Fibroblast of skin of left biceps (primary cell): Measurements from ENCODE around the gene AEBP2.
"Not testable (repeated sequence)": the region's sequence is repeated elsewhere in the genome, so short reads cannot be mapped to it uniquely, and the experiment has no call there.

Experiments
- DNase-seq, 2 experiments: peaks; one replicate each; pipeline ENCODE4 v3.0.0-alpha.2; 2013; ENCODE audit warnings: low read depth in 2 of 2

AEBP2 gene

GRCh38 chr12:19507823-19508222 is 68.5 kb downstream of the AEBP2 start:
- no peak for DNase-seq

- DNase-seq: no peak
These were observed 71.2 kb downstream of the AEBP2 start for GRCh38 chr12:19510461-19510860.

GRCh38 chr12:19515179-19515578 is 75.9 kb downstream of the AEBP2 start:
- DNase-seq: no peak

- no peak for DNase-seq
These were observed 78.3 kb downstream of the AEBP2 start for GRCh38 chr12:19517583-19517982.

DNA sequence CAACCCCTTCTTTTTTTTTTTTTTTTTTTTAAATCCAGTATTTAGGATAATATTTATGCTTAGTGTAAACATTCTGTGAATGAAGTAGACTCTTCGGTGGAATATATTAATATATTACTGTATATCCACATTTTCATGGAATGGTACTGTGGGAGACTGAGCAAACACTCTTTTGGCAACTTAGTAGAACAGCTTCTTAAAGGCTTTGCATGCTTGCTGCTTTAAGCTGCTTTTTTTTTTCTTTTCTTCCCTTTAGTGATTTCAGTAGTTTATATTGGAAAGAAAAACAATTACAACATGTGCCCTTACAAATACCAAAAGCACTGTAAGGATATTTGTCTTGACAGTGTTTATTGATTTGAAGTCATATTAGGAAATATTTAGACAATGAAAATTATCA is 78.9 kb downstream of the AEBP2 start:
- no peak for DNase-seq

- no peak for DNase-seq
These were observed 81.5 kb downstream of the AEBP2 start for GRCh38 chr12:19520646-19521415.

- no peak for DNase-seq
These were observed 86.0 kb downstream of the AEBP2 start for GRCh38 chr12:19525274-19525673.

- no peak for DNase-seq
These were observed 88.6 kb downstream of the AEBP2 start for GRCh38 chr12:19527866-19528265.

DNA sequence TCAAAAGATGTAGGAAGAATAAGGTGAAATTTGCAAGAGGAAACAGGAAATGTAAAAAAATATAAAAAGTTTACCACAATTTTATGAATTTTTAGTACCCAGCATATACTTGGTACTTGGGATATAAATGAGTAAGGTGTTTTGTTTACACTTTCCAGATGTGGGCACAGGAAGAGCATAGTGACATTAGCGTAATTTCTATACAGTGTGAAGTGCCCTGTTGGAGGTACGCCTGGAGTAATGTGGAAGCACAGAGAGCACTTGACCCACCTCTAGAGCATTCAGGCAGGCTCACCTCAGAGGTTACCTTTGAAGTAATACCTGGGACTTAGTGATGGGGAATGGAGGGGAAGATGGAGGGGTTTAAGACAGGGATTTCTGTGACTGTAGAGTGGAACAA is 89.5 kb downstream of the AEBP2 start:
- no peak for DNase-seq

DNA sequence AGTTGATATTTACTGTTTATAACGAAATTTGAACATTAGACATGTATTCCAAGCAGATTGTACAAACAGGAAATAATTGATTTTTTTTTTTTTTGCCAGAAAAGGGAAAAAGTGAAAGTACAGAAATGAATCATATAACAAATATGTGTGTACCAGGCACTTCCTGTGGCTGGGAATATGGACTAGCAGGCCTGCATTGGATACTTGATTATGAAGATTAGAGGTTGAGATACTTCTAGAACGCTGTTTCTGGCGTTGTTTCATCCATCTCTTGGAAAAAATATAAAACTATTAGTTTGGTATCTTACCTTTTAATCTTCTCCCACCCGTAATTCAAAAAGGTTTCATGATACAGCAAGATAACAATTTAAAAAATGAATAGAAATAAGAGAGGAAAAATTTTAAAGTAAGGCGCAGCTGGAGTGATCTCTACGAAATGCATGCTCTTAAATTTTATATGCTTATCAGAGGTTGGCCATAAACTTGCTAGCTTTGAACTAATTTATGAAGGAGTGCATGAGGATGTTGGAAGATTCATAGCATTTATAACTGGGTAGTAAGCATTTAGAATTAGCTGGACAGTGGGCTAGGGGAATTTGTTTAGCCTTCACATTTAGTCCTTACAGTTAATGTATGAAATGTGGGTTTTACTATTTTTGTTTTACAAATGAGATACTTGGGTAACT is 90.8 kb downstream of the AEBP2 start:
- no peak for DNase-seq

- no peak for DNase-seq
These were observed 91.3 kb downstream of the AEBP2 start for GRCh38 chr12:19530637-19531023.

DNA sequence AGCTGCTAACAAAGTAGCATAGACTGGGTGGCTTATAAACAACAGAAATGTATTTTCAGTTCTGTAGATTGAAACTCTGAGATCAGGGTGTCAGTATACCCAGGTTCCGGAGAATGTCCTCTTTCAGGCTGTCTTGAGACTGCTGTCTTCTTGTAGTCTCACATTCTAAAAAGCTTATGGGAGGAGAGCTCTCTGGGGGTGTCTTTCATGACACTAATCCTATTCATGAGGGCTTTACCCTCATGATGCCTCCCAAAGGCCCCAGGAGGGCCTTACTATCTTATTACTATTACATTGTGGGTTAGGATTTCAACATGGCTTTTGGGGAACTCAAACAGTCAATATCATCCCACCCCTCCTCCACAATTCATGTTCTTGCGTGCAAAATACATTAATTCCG is 94.3 kb downstream of the AEBP2 start:
- no peak for DNase-seq

DNA sequence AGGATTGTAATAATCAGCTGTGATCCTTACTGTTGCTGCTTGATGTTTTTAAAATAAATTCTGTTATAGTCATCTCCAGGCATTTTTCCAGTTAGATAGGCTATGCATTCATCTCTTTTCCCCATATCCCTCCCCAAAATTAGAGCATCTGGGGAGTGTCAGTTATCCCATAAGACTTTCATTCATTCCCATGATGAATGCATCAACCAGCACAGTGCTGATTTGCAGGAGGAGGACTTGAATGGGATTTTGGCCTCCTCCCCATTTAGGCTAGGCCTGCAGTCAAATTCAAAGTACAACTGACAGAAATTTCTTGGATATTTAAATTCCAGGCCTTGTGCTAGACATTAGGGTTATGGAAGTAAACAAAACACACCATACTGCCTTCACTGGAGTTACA is 99.8 kb downstream of the AEBP2 start:
- no peak for DNase-seq

DNA sequence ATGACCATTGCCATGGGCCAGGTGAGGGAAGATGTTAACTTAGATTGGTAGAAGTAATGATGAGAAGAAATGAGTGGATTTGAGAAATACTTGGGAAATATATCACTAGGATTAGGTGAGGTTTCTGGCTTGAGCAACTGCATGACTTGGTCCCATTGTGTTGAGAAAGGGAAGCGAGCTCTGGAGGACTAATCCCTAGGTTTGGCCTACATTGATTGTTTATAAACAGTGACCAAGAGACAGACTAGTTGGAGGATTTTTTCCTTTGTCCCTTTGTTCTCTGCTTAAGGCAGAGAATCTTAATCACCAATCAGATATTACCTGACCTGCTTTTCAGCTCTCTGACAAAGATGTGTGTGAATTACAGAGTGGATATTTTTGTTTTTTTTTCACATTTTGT is 100.5 kb downstream of the AEBP2 start:
- no peak for DNase-seq

DNA sequence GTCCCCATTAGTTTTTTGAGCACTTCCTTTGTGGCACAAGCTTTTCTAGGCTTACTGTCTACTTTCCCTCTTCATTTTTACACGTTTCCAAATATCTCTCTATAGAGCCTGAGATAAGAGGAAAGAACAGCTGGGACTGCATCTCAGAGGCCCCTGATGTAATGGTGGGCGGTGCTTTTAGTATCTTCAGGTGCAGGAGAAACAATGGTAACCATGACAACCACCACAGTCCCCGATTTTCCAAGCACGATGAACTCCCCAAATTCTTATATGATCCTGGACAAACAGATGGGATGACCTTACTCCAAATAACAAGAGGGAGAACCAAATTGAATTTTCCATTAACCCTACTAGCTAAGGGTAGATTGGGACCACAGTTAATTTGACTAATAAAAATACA is 103.3 kb downstream of the AEBP2 start:
- DNase-seq: no peak

- DNase-seq: no peak
These were observed 105.1 kb downstream of the AEBP2 start for GRCh38 chr12:19544353-19544752.

- no peak for DNase-seq
These were observed 106.0 kb downstream of the AEBP2 start for GRCh38 chr12:19545301-19545700.

DNA sequence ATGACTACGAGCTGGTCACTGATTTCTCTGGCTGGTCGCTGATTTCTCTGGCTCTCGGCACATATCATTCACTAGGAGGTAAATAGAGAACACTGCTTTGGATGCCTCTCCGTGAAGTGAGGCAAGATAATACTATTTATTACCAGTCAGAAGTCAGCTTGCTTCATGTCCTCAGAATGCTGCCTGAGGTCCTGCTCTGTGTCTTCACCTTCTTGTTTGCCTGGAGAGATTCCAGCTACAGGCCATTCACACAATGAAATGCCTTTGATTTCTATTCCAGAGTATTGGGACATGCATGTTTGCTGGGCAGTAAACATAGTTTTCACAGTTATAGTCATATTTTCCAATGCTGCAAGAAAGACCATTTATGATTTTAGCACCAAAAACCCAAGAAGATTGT is 106.7 kb downstream of the AEBP2 start:
- no peak for DNase-seq

DNA sequence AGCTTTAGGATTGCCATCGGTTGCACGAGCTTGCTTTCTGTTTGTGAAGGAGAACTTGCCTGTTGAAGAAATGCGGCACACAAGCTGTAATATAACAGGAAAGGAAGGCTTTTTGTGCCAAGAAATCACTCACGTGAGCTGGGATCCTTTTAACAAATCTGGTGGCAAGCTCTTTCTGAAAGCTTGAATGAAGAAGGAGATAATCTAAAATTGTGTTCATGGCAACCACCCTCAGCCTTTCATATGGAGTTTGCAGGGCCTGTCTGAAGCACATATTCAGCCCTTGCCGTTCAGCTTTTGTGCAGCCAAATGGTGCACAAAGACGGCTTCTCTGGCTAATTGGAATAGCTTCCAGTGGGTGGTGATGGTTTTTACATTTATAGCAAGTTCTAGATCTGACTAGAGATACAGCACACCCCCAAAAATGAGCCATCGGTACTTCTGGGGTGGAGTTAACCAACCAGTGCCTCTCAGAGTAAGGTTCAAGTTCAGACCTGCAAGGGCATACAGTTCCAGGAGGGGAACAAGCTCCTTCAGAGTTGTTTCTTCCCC is 107.4 kb downstream of the AEBP2 start:
- no peak for DNase-seq

GRCh38 chr12:19547271-19547671 is 108.0 kb downstream of the AEBP2 start:
- DNase-seq: no peak

- no peak for DNase-seq
These were observed 109.5 kb downstream of the AEBP2 start for GRCh38 chr12:19548834-19549233.

GRCh38 chr12:19550626-19551025 is 111.3 kb downstream of the AEBP2 start:
- no peak for DNase-seq

DNA sequence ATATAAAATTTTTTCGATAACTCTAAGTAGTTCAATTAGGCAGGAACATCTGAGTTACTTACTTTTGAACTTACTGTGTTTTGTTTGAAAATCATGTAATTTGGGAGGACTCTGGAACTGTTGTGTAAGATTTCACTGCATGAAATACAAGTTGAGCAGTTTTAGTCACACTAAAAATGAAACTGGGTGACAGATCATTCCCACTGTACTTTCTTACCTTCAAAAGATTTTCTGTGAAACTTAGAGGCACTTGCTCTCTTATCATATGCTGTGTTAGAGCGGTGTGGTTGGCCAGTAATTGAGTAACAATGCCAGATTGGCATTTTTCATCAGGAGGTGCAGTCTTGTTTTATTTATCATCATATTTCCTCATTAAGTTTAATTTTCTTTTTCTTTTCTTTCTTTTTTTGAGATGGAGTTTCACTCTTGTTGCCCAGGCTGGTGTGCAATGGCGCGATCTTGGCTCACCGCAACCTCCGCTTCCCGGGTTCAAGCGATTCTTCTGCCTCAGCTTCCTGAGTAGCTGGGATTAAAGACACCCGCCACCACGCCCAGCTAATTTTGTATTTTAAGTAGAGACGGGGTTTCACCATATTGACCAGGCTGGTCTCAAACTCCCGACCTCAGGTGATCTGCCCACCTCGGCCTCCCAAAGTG is 113.3 kb downstream of the AEBP2 start:
- not testable (repeated sequence) for DNase-seq
